GM10266 (cell line): Measurements from ENCODE around the gene ALOX15B.

Experiments
- DNase-seq: peaks from one replicate; pipeline ENCODE4 v3.0.0; 2012; ENCODE audit errors: extremely low spot score
- CTCF ChIP-seq: IDR thresholded peaks from 2 replicates; pipeline ENCODE4 v1.5.1; 2012; ENCODE audit warnings: mild to moderate bottlenecking, low read depth; ENCODE audit not compliant: control insufficient read depth, insufficient read depth; ENCODE audit errors: missing control alignments

Gene ALOX15B

GRCh38 chr17:8079291-8080207, 40.7 kb downstream of the ALOX15B start:
- TF ChIP-seq CTCF, result peak; percentile 92

GRCh38 chr17:8080208-8080798, 41.4 kb downstream of the ALOX15B start:
- no peak for TF ChIP-seq CTCF
- no peak for DNase-seq

More at GRCh38 chr17:8079291-8080207, 40.7 kb downstream of the ALOX15B start:
- DNase-seq, result peak; percentile 93

- no peak for TF ChIP-seq CTCF
- no peak for DNase-seq
These were observed 42.0 kb downstream of the ALOX15B start for GRCh38 chr17:8080799-8081219.

- DNase-seq, result no peak
- TF ChIP-seq CTCF, result no peak
These were observed 43.0 kb downstream of the ALOX15B start for GRCh38 chr17:8081876-8082275.

GRCh38 chr17:8082292-8082691, 43.4 kb downstream of the ALOX15B start:
- TF ChIP-seq CTCF, result no peak
- no peak for DNase-seq

- no peak for TF ChIP-seq CTCF
- DNase-seq, result no peak
These were observed 45.4 kb downstream of the ALOX15B start for GRCh38 chr17:8084250-8084649.
